HG02852 (cell line): Measurements from ENCODE around the gene C2CD4C.
"Not testable (repeated sequence)": the region's sequence is repeated elsewhere in the genome, so short reads cannot be mapped to it uniquely, and the experiment has no call there.

Experiments
- ATAC-seq: cut with Tn5 transposase; IDR thresholded peaks from one replicate; pipeline ENCODE4 v1.9.1; 2021; ENCODE audit warnings: mild to moderate bottlenecking, moderate library complexity; ENCODE audit not compliant: unreplicated experiment

The C2CD4C gene, protein sequence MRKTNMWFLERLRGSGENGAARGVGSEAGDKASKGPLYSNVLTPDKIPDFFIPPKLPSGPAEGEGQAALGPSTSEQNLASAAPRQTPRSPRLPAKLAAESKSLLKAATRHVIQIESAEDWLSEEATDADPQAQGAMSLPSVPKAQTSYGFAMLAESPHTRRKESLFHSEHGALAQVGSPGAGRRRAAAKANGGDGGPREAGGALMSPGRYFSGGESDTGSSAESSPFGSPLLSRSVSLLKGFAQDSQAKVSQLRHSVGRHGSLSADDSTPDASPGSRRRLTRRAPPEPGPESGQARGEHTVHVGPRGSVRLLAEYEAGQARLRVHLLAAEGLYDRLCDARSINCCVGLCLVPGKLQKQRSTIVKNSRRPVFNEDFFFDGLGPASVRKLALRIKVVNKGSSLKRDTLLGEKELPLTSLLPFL

DNA sequence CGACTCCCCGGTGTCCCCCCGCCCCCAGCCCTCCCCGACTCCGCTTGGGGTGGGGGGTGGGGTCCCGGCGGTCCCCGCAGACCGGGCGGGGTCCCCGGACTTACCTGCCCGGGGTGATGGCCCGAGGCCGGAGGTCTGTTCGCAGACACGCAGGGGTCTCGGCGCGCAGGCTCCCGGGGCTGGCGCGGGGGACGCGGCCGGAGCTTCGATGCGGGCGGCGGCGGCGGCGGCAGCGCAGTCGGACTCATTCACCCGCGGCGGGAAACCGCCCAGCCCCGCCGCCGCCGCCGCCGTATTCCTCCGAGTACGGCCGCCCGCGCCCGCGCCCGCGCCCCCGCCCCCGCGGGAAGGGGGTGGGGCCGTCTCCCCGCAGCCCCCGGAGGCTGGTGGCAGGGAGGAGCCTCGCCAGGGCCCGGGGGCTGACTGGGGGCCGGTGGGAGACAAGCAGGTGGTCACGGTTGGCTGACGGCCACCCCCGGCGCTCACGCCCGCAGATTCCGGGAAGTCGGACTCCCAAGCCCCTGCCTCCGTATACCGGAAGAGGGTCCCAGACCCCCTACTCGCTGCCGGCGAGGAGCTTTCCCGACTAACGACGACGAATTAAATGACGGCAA, at the start of gene C2CD4C:
Gene C2CD4C, minus strand, starts transcription at position 246 of the 614 bp plus-strand sequence. CDS start 786 bp downstream, outside the sequence.
- ATAC-seq = no peak

DNA sequence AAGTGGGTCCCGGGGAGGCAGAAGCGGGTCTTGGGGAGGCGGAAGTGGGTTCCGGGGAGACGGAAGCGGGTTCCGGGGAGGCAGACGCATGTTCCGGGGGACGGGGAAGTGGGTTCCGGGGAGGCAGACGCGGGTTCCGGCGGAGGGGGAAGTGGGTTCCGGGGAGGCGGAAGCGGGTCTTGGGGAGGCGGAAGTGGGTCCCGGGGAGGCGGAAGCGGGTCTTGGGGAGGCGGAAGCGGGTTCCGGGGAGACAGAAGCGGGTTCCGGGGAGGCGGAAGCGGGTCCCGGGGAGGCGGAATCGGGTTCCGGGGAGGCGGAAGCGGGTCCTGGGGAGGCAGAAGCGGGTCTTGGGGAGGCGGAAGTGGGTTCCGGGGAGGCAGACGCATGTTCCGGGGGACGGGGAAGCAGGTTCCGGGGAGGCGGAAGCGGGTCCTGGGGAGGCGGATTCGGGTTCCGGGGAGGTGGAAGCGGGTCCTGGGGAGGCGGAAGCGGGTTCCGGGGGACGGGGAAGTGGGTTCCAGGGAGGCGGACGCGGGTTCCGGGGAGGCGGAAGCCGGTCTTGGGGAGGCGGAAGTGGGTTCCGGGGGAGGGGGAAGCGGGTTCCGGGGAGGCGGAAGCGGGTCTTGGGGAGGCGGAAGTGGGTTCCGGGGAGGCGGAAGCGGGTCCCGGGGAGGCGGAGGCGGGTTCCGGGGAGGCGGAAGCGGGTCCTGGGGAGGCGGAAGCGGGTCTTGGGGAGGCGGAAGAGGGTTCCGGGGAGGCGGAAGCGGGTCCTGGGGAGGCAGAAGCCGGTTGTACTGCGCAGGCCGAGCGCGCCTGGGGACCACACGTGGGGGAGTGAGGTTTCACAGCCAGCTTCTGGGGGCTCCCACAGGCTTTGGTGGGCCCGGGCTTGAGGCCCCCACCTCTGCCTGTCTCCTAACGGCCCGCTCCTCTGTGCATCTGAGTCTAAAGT, 49.4 kb upstream of the C2CD4C start:
- no peak for ATAC-seq

DNA sequence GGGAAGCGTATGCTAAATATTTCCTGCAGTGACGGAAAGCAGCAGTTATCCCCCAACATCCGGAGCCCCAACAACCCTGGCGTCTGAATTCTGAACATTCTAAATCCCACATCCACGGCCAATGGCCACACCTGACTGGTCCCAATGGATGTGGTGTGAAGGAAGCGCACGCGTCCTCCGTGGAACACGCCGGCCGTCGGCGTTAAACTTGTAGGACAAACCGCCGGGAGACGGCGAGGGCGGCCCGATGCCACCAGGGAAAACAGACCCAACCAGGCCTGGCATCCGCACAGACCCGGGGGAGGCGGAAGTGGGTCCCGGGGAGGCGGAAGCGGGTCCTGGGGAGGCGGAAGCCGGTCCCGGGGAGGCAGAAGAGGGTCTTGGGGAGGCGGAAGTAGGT, 48.7 kb upstream of the C2CD4C start:
- ATAC-seq = no peak

DNA sequence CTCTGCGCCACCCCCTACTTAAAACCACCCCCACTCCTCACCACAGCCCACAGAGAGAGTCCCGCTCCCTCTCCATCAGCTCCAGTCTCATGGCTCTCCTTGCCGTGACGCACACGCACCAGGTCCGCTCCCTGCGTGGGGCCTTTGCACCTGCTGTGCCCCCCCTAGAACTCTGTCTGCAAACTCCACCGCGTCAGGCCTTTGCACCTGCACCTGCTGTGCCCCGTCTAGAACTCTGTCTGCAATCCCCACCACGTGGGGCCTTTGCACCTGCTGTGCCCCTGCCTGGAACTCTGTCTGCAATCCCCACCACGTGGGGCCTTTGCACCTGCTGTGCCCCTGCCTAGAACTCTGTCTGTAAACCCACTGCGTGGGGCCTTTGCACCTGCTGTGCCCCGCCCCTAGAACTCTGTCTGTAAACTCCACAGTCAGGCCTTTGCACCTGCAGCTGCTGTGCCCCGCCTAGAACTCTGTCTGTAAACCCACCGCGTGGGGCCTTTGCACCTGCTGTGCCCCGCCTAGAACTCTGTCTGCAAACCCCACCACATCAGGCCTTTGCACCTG, 47.7 kb upstream of the C2CD4C start:
- ATAC-seq = no peak

DNA sequence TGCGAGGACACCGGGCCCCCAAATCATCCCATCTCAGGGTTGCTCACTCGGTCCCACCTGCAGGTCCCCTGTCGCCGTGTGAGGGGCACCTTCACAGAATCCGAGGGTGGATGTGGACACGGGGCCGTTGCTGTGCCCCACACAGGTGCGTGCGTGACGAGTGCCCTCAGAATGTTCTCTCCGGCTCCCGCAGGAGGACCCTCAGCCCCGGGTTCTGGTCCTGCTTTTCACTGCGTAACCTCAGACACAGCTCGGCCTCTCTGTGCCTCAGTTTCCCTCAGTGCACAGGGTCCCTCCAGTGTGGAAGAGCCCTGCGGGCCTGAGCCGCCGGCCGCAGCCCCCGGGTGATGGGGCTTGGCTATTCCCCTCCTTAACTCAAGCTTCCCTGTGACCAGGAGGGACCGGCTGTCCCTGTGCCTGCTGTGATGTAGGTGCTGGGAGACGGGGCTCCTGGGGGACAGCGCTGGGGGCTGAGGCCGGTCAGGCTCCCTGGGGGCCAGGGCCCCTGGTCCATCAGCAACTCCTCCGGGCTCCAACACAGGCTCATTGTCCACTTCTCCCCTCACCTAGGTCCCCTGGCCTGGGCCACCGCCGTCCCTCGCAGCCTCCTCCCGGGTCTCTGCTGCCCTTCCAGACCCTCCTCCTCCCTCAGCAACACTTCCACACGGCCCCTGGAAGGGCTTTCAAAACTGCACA, 47.1 kb upstream of the C2CD4C start:
- ATAC-seq = no peak

DNA sequence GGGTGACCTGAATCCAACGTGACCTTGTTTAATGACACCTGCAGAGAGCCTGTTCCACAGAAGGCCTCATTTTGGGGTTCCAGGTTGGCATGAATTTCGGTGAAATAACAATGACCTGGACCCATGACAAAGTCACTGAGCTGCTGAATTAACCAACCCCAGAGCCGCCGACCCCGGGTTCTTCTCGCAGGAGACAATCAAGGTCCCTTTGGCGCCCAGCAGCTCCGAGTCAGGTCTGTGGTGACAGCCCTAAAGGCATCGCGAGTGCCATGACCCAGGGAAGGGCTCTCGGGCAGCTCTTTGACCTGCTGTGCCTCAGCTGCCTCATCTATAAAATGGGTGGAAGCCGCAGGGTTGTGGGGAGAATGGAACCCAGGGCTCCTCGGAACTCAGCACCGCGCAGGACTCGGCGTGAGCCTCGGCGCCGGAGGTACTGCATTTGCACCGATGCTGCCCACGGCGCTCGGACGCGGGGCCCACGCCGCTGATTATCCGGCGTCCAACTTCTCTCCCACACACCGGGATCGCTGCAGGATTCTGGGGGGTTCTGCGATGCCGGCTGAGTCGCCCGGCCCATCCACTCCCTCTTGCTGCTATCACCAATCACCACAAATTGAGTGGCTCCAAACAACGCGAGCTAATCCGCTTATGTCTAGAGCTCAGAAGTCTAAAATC, 46.2 kb upstream of the C2CD4C start:
- ATAC-seq = no peak

DNA sequence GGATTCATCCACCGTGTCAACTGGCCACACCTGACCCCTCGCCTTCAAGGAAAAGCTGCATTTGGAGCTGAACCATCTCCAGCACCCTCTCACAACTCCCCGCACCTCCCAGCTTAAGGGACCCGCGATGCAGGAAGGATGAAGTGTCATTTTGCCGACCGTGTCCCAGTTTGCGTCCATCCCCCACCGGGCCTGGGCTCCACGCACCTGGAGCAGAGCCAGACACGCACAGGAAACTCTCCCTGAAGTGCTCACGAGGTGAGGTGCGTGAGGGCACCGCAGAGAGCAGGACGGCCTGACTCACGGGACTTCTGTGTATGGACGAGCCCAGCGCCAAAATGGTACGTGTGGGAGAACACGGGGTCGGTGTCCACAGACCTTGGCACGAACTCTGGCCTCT, 44.7 kb upstream of the C2CD4C start:
- no peak for ATAC-seq

DNA sequence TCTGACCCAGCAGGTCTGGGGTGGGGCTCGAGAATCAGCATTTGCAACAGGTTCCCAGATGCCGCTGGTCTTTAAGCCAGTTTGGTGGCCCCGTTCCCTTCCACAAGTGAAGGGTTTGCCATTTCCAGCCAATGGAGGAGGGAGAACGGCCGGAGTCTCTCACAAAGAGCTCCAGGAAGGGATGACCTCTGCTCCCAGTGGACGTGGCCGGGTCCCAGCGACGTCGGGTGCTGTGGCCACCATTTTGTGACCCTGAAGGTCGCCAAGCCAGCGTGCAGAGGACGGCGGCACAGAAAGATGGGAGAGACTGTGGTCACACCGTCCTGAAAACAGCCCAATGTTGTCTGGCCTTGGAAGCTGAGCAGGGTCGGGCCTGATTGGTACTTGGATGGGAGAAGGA, 43.9 kb upstream of the C2CD4C start:
- no peak for ATAC-seq

DNA sequence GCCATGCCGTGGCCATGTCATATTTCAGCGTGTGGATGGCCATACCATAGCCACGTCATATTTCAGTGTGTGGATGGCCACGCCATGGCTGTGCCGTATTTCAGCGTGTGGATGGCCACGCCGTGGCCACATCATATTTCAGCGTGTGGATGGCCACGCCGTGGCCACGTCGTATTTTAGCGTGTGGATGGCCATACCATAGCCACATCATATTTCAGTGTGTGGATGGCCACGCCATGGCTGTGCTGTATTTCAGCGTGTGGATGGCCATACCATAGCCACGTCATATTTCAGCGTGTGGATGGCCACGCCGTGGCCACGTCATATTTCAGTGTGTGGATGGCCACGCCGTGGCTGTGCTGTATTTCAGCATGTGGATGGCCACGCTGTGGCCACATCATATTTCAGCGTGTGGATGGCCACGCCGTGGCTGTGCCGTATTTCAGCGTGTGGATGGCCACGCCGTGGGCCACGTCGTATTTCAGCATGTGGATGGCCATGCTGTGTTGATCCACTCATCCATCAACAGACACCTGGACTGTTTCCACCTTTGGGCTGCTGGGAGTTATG, 42.0 kb upstream of the C2CD4C start:
- not testable (repeated sequence) for ATAC-seq

DNA sequence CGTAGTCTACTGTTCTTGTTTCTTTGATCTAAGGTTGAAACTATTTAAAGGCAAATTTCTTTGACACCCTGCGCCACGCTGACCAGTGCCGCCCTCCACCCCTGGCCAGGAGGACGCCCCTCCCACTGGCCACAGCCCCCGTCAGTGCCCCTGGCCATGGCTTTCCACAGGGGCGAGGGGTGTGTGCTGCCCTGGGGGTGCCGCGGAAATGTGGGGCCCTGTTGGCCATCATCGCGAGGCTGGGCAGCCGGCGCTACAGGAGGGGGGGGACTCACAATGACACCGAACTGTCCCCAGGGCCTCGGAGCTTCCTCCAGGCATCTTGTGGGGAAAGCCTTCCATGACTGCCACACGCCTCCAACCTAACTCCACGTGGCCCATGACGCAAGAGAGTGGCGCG, 41.0 kb upstream of the C2CD4C start:
- ATAC-seq = no peak

DNA sequence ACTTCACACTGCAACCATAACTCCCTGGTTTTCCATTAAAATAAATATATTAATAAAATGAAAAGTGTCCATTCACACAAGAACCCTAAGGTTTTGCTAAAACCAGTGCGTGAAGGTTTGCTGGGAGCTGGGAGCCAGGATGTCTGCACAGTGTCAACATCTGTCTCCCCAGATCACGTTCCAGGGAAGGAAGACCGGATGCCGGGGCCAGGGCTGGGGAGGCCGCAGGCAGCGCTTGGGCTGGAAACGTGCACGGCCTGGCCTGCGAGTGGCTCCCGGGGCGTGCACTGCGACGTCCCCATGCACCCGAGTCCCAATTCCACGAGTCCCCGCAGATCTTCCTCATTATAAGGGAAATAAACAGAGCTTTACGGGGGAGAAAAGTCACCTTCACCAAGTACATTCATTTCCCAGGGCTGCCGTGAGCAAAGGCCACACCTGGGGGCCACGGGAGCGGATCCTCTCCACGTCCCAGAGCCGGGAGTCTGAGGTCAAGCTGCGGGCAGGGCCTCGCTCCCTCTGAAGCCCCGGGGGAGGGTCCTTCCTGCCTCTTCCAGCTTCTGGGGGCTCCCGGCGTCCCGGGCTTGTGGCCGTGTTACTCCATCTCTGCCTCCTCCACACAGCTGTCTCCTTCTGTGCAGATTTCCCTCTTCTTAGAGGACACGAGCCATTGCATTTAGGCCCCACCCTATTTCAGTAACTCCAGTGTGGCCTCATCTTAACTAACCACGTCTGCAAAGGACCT, 39.0 kb upstream of the C2CD4C start:
- no peak for ATAC-seq

DNA sequence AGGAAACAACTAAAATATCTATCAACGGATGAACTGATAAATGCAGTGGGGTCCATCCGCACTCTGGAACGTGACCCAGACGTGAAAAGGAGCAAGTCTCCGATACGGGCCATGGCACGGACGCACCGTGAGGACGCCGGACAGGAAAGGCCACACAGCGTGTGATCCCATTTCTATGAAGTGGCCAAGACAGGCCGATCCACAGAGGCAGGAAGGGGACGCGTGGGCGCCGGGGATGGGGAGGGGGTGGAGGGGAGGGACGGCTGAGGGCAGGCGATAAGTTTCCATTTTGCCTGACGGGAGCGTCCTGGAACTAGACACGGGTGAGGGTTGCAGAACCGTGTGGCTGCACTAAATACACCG, 38.1 kb upstream of the C2CD4C start:
- no peak for ATAC-seq

DNA sequence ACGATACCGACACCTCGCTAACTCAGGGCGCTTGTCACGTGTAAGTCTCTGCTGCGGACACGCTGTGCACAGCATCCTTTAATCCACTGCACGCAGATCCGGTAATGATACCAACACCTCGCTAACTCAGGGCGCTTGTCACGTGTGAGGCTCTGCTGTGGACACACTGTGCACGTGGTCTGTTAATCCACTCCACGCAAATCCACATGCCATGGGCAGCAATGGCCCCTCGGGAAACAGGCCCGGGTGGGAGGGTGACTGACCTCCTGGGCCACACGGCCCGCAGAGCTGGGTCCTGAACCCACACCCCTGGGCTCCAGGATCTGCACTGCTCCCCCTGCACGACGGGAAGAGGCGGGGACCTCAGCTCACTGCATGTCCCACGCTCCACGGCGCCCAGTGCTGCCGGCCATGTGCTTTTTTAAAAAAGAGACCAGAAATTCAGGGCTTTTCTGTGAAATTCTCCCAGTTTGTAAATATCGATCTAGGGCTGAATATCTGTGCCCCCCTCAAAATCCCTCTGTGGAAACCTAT, 35.8 kb upstream of the C2CD4C start:
- ATAC-seq = no peak

DNA sequence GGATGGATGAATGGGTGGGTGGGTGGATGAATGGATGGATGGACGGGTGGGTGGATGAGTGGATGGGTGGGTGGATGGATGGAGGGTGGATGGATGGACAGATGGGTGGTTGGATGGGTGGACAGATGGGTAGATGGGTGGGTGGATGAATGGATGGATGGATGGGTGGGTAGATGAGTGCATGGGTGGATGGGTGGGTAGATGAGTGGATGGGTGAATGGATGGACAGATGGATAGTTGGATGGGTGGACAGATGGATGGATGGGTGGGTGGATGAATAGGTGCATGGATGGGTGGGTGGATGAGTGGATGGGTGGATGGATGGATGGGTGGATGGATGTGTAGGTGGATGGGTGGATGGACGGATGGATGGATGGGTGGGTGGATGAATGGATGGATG, 34.1 kb upstream of the C2CD4C start:
- no peak for ATAC-seq

DNA sequence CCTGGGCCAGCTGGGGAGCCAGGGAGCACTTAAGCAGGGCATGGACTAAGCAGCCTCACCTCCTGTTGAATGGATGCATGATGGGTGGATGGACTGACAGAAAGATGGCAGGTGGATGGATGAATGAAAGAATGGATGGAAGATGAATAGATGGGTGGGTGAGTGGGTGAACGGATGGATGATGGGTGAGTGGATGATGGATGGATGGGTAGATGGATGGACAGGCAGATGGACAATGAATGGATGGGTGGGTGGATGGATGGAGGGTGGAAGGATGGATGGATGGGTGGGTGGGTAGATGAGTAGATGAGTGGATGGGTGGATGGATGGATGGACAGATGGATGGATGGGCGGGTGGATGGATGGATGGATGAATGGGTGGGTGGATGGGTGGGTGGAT, 33.1 kb upstream of the C2CD4C start:
- no peak for ATAC-seq

DNA sequence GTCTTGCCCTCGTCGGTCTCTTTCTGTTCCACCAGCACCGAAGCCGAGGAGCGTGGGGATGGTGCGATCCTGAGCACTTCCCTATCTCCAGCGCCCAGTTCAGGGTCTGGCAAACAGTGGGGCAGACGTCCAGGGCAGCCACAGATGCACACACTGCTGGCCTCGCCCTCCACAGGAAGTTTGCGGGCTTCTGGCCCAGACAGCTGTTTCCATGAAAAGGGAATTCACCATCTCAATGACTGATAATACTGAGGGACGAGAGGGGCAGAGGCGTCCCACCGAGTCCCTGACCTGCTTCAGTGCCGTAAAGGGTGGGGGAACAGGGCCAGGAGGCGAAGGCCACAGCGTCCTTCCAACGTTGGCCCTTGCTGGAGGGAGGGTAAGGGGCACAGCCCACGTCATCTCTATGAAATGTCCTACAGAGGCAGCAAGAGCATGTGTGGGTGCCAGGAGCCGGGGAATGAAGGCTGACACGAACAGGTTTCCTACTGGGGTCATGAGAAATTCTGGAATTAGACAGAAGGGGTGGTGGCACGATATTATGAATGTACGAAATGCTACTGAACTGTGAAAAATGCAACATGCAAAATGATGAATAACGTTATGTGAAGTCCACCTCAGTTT, 32.4 kb upstream of the C2CD4C start:
- ATAC-seq = no peak

DNA sequence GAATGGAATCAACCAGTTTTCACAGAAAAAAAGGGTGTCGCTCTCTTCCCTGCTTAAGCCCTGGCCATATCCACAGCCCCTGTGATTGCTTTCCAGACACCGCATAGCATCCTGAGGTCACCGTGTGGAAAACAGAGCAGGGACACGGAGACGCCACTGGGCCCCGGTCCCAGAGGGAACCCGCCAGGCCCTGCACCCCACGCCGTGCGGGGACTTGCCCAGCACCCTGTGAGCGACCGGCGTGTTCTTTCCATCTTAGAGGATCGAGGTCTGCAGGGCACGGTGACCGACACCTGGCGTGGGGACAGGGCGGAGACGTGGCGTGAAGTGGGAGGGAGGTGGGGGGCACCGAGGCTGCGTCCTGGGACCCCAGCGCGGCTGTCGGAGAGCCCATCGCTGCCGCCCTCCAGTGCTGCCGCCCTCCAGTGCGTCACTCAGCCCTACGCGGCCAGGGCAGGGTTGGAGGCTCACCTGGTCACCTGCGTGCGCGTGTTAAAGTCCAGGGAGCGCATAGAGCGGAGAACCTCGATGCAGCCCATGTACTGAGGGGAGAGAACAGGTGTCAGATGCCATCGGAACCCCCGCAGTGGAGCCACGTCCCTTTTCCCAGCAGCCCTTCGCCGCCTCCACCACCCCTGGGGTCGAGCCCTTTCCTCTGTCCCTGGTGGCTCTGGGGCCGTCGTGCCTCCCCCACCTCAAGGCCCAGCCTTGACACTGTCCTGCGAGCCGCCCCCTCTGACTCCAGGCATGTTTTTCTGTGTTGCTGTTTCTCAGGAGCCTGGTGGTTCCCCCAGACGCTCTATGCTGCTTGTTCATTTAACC, 31.7 kb upstream of the C2CD4C start:
- no peak for ATAC-seq
